Panc1 (cell line): ENCODE data around the gene LPP. TPM values are rescaled to one million over a fixed set of nuclear protein-coding genes. Genes with fewer than 3 reads are reported as not detected.

Experiments used
- ATAC-seq: fragments of 200-7000 bp; cut with Tn5 transposase; 2 replicates; pipeline ENCODE4 v1.9.1; 2020; ENCODE audit warnings: mild to moderate bottlenecking, moderate library complexity
- BruUV-seq: library from RNA; stranded (reverse); fragments of 400-500 nt; replicated peaks from 2 replicates; lab custom pipeline; 2021; lab: Mats Ljungman, UMichigan
- CTCF ChIA-PET: fragments of 300-600 bp; sonication (Branson Sonifier 250); formaldehyde crosslinking; loops from one replicate; lab custom pipeline; 2022; ENCODE audit warnings: antibody characterized with exemption; lab: Charles Lee
- POLR2A ChIA-PET: fragments of 300-600 bp; sonication (Branson Sonifier 250); formaldehyde crosslinking; loops from one replicate; lab custom pipeline; 2022; ENCODE audit warnings: antibody characterized with exemption; lab: Charles Lee
- DNase-seq: peaks from one replicate; pipeline ENCODE4 v3.0.0-alpha.2; 2010; ENCODE audit warnings: low read depth, low spot score
- H3K27ac ChIP-seq: 2 replicates; pipeline ENCODE4 v1.5.1; 2011; ENCODE audit warnings: mild to moderate bottlenecking, low read length, inconsistent platforms
- H3K27me3 ChIP-seq: fragments of 200-500 bp; sonication (Bioruptor generic); 2 replicates; pipeline ENCODE4 v1.6.0; 2014; ENCODE audit warnings: low read length, inconsistent platforms; ENCODE audit not compliant: control insufficient read depth, insufficient read depth
- H3K36me3 ChIP-seq: fragments of 200-500 bp; sonication (Bioruptor generic); 2 replicates; pipeline ENCODE4 v1.5.1; 2014; ENCODE audit warnings: inconsistent platforms, mild to moderate bottlenecking, low read length, moderate library complexity; ENCODE audit not compliant: control insufficient read depth, insufficient read depth
- H3K4me1 ChIP-seq: 2 replicates; pipeline ENCODE4 v1.5.1; 2011; ENCODE audit warnings: inconsistent platforms, mild to moderate bottlenecking, low read length, moderate library complexity; ENCODE audit not compliant: control insufficient read depth, insufficient read depth
- H3K4me3 ChIP-seq, 2 experiments: 2 replicates each; pipeline ENCODE4 v1.5.1; 2011 to 2012; ENCODE audit warnings: low read depth in 2 of 2, low read length in 2 of 2, mild to moderate bottlenecking in 2 of 2, inconsistent platforms in 1 of 2, moderate library complexity in 1 of 2
- H3K9me3 ChIP-seq: fragments of 200-500 bp; sonication (Bioruptor generic); 2 replicates; pipeline ENCODE4 v1.5.1; 2014; ENCODE audit warnings: low read depth, mild to moderate bottlenecking, inconsistent platforms, low read length, moderate library complexity; ENCODE audit not compliant: control insufficient read depth, insufficient read depth
- CTCF ChIP-seq: fragments of 450-650 bp; IDR thresholded peaks from 2 replicates; pipeline ENCODE4 v1.5.1; 2017; ENCODE audit warnings: mild to moderate bottlenecking
- POLR2AphosphoS5 ChIP-seq: IDR thresholded peaks from 2 replicates; pipeline ENCODE4 v1.6.1; 2012; ENCODE audit warnings: mild to moderate bottlenecking, low read depth, low read length, moderate library complexity
- REST ChIP-seq, 2 experiments: IDR thresholded peaks; 2 replicates each; pipeline ENCODE4 v1.6.1; 2011 to 2012; ENCODE audit warnings: low read depth in 2 of 2, control low read depth in 1 of 2, low read length in 1 of 2, mild to moderate bottlenecking in 1 of 2, moderate library complexity in 1 of 2; ENCODE audit not compliant: insufficient read depth in 1 of 2
- SIN3A ChIP-seq: IDR thresholded peaks from 2 replicates; pipeline ENCODE4 v1.6.1; 2012; ENCODE audit warnings: low read depth, mild to moderate bottlenecking, low read length, moderate library complexity, borderline replicate concordance; ENCODE audit not compliant: insufficient read depth
- TCF7L2 ChIP-seq: IDR thresholded peaks from 2 replicates; pipeline ENCODE4 v1.6.1; 2011; ENCODE audit warnings: mild to moderate bottlenecking, low read depth, low read length, inconsistent platforms
- in situ Hi-C: cut with HindIII; loops from 2 replicates; pipeline ENCODE4 v1.10.0; 2016; ENCODE audit warnings: low sequenced_read_pairs, low pct_unique_long_range_greater_than_20kb
- intact Hi-C: fragments of 100-400 bp; cut with micrococcal nuclease; formaldehyde crosslinking; loops from one replicate; pipeline ENCODE4 v1.10.0; 2022; ENCODE audit not compliant: unreplicated experiment
- total RNA-seq: library from RNA; stranded (reverse); gene quantifications from one replicate; pipeline ENCODE4 v1.2.1, GENCODE V29; 2021; ENCODE audit not compliant: unreplicated experiment

The LPP gene
- total RNA-seq, 1 experiment from 2014 or later: 90.0 TPM

GRCh38 chr3:188546835-188547670 is 393.1 kb downstream of the LPP start:
- in situ Hi-C loops: no loop called here
- peak; percentile 72; the same call in 1 of the 2 replicates for TF ChIP-seq POLR2AphosphoS5
- TF ChIP-seq TCF7L2: no peak
- H3K27me3 ChIP-seq: no peaks in the 10 kb centered on the region
- H3K36me3 ChIP-seq: no peaks in the 10 kb centered on the region
- CTCF ChIA-PET: interaction anchor here (0.6 kb wide), 1 partner anchor 868 kb away, joined by 3 read pairs; no protein-coding TSS in a partner anchor
- intact Hi-C loops: no loop called here
- BruUV-seq: no TSS peak
- H3K27ac ChIP-seq: peak overlapping the region; percentile 83
- POLR2A ChIA-PET: no interaction called here
- H3K4me3 ChIP-seq: no peak overlapping the region
- H3K4me1 ChIP-seq: peaks cover 21% of the 10 kb centered on the region
- H3K9me3 ChIP-seq: no peaks in the 10 kb centered on the region
- ATAC-seq (peak; percentile 96), DNase-seq (peak; percentile 55)

GRCh38 chr3:188553569-188553968 is 399.6 kb downstream of the LPP start:
- intact Hi-C loops: no loop called here
- Histone ChIP-seq H3K4me3 (no peak overlapping the region), H3K4me1 (no peaks in the 10 kb centered on the region), H3K27ac (no peak overlapping the region), H3K9me3 (no peaks in the 10 kb centered on the region), H3K36me3 (no peaks in the 10 kb centered on the region), H3K27me3 (no peaks in the 10 kb centered on the region)
- TF ChIP-seq SIN3A: no peak
- no peak for TF ChIP-seq REST (IDR thresholded peaks at IDR 0.05; ENCODE audit: insufficient read depth in 1 of 2, low read depth in 2 of 2, low read length in 1 of 2)
- TF ChIP-seq CTCF: no peak
- no peak for TF ChIP-seq POLR2AphosphoS5
- no peak for TF ChIP-seq TCF7L2
- CTCF ChIA-PET: no interaction called here
- DNase-seq (no peak), ATAC-seq (no peak)
- no TSS peak for BruUV-seq
- in situ Hi-C loops: no loop called here
- POLR2A ChIA-PET: interaction anchor here (0.6 kb wide), 1 partner anchor 160 kb away, joined by 3 read pairs; no protein-coding TSS in a partner anchor
